ENCODE data around the gene VAV2.

Gene VAV2

GRCh38 chr9:133782157-133783130, 209.7 kb downstream of the VAV2 start:
- TF ChIP-seq CTCF (IDR thresholded peaks at IDR 0.05; ENCODE audit: poor library complexity, severe bottlenecking) = peak; percentile 82
- H3K4me3 ChIP-seq (ENCODE audit: severe bottlenecking) = no peak overlapping the region
- peaks cover 83% of the 10 kb centered on the region for H3K36me3 ChIP-seq (ENCODE audit: low read depth)
- ATAC-seq (ENCODE audit: low read depth) (peak; percentile 49; the same call in 1 of the 3 replicates), DNase-seq (ENCODE audit: low spot score) (no peak)
- no peaks in the 10 kb centered on the region for H3K27me3 ChIP-seq (ENCODE audit: insufficient read depth, poor library complexity, severe bottlenecking)
- no peaks in the 10 kb centered on the region for H3K9me3 ChIP-seq (ENCODE audit: severe bottlenecking)
- H3K27ac ChIP-seq (ENCODE audit: poor library complexity, severe bottlenecking) = no peak overlapping the region
- H3K4me1 ChIP-seq (ENCODE audit: insufficient read depth, poor library complexity, severe bottlenecking) = no peaks in the 10 kb centered on the region

- H3K4me3 ChIP-seq (ENCODE audit: severe bottlenecking) = no peak overlapping the region
- no peaks in the 10 kb centered on the region for H3K27me3 ChIP-seq (ENCODE audit: insufficient read depth, poor library complexity, severe bottlenecking)
- H3K4me1 ChIP-seq (ENCODE audit: insufficient read depth, poor library complexity, severe bottlenecking) = no peaks in the 10 kb centered on the region
- ATAC-seq (ENCODE audit: low read depth) (no peak), DNase-seq (ENCODE audit: low spot score) (no peak)
- no peak overlapping the region for H3K27ac ChIP-seq (ENCODE audit: poor library complexity, severe bottlenecking)
- peaks cover 89% of the 10 kb centered on the region for H3K36me3 ChIP-seq (ENCODE audit: low read depth)
- no peaks in the 10 kb centered on the region for H3K9me3 ChIP-seq (ENCODE audit: severe bottlenecking)
- no peak for TF ChIP-seq CTCF (IDR thresholded peaks at IDR 0.05; ENCODE audit: poor library complexity, severe bottlenecking)
Observed at GRCh38 chr9:133781828-133782135, 210.3 kb downstream of the VAV2 start.

- no peaks in the 10 kb centered on the region for H3K9me3 ChIP-seq (ENCODE audit: severe bottlenecking)
- H3K36me3 ChIP-seq (ENCODE audit: low read depth) = peaks cover 91% of the 10 kb centered on the region
- ATAC-seq (ENCODE audit: low read depth) (no peak), DNase-seq (ENCODE audit: low spot score) (no peak)
- H3K4me1 ChIP-seq (ENCODE audit: insufficient read depth, poor library complexity, severe bottlenecking) = no peaks in the 10 kb centered on the region
- no peaks in the 10 kb centered on the region for H3K27me3 ChIP-seq (ENCODE audit: insufficient read depth, poor library complexity, severe bottlenecking)
- no peak overlapping the region for H3K4me3 ChIP-seq (ENCODE audit: severe bottlenecking)
- H3K27ac ChIP-seq (ENCODE audit: poor library complexity, severe bottlenecking) = no peak overlapping the region
- TF ChIP-seq CTCF (IDR thresholded peaks at IDR 0.05; ENCODE audit: poor library complexity, severe bottlenecking) = no peak
Observed at GRCh38 chr9:133780962-133781827, 210.9 kb downstream of the VAV2 start.

GRCh38 chr9:133780404-133780945, 211.6 kb downstream of the VAV2 start:
- Histone ChIP-seq H3K4me1 (ENCODE audit: insufficient read depth, poor library complexity, severe bottlenecking) (no peaks in the 10 kb centered on the region), H3K27me3 (ENCODE audit: insufficient read depth, poor library complexity, severe bottlenecking) (no peaks in the 10 kb centered on the region), H3K36me3 (ENCODE audit: low read depth) (peaks cover 93% of the 10 kb centered on the region), H3K27ac (ENCODE audit: poor library complexity, severe bottlenecking) (no peak overlapping the region), H3K9me3 (ENCODE audit: severe bottlenecking) (no peaks in the 10 kb centered on the region), H3K4me3 (ENCODE audit: severe bottlenecking) (no peak overlapping the region)
- DNase-seq (ENCODE audit: low spot score) (no peak), ATAC-seq (ENCODE audit: low read depth) (no peak)
- TF ChIP-seq CTCF (IDR thresholded peaks at IDR 0.05; ENCODE audit: poor library complexity, severe bottlenecking) = no peak
